H9 (cell line): ENCODE data around the gene ECE2. TPM values are rescaled to one million over a fixed set of nuclear protein-coding genes. Genes with fewer than 3 reads are reported as not detected.

Source experiments
- DNase-seq: peaks from one replicate; pipeline ENCODE4 v3.0.0-alpha.2; 2017
- H2AFZ ChIP-seq: one replicate; pipeline ENCODE4 v1.6.1; 2013; ENCODE audit warnings: mild to moderate bottlenecking, low read length, control low read depth, moderate library complexity
- H2AK5ac ChIP-seq: 2 replicates; pipeline ENCODE4 v1.6.1; 2013; ENCODE audit warnings: low read length, control low read depth, mixed read lengths; ENCODE audit not compliant: insufficient read length
- H2BK120ac ChIP-seq: one replicate; pipeline ENCODE4 v1.6.1; 2013; ENCODE audit warnings: low read depth, mild to moderate bottlenecking, low read length, control low read depth, inconsistent platforms; ENCODE audit not compliant: poor library complexity, severe bottlenecking
- H2BK12ac ChIP-seq: 2 replicates; pipeline ENCODE4 v1.6.1; 2013; ENCODE audit warnings: low read length, control low read depth, mixed read lengths, low read depth; ENCODE audit not compliant: insufficient read length
- H2BK15ac ChIP-seq: 2 replicates; pipeline ENCODE4 v1.6.1; 2013; ENCODE audit warnings: low read depth, low read length, control low read depth
- H2BK20ac ChIP-seq: one replicate; pipeline ENCODE4 v1.6.1; 2013; ENCODE audit warnings: low read depth, mild to moderate bottlenecking, low read length, control low read depth, inconsistent platforms; ENCODE audit not compliant: poor library complexity, severe bottlenecking
- H2BK5ac ChIP-seq: 2 replicates; pipeline ENCODE4 v1.6.1; 2013; ENCODE audit warnings: low read length, control low read depth, mixed read lengths; ENCODE audit not compliant: insufficient read length
- H3K14ac ChIP-seq: 2 replicates; pipeline ENCODE4 v1.6.1; 2013; ENCODE audit warnings: low read length, control low read depth; ENCODE audit not compliant: insufficient read depth
- H3K18ac ChIP-seq: 2 replicates; pipeline ENCODE4 v1.6.1; 2013; ENCODE audit warnings: low read depth, mild to moderate bottlenecking, mixed read lengths, low read length, control low read depth; ENCODE audit not compliant: insufficient read length
- H3K23ac ChIP-seq: 2 replicates; pipeline ENCODE4 v1.6.1; 2013; ENCODE audit warnings: low read length, control low read depth, mixed read lengths, low read depth; ENCODE audit not compliant: insufficient read length
- H3K23me2 ChIP-seq: 2 replicates; pipeline ENCODE4 v1.6.1; 2013; ENCODE audit warnings: low read depth, mild to moderate bottlenecking, mixed read lengths, low read length, control low read depth; ENCODE audit not compliant: insufficient read length, poor library complexity, severe bottlenecking
- H3K27ac ChIP-seq: 2 replicates; pipeline ENCODE4 v1.5.1; 2013; ENCODE audit warnings: low read length, control low read depth, mixed read lengths, low read depth; ENCODE audit not compliant: insufficient read length
- H3K27me3 ChIP-seq: 2 replicates; pipeline ENCODE4 v1.6.1; 2013; ENCODE audit warnings: low read length, control low read depth, inconsistent platforms; ENCODE audit not compliant: insufficient read depth
- H3K4ac ChIP-seq: 2 replicates; pipeline ENCODE4 v1.6.1; 2013; ENCODE audit warnings: low read depth, mild to moderate bottlenecking, control low read depth, inconsistent platforms, low read length, moderate library complexity
- H3K4me1 ChIP-seq: 2 replicates; pipeline ENCODE4 v1.6.1; 2013; ENCODE audit warnings: low read length, control low read depth, inconsistent platforms; ENCODE audit not compliant: insufficient read depth
- H3K4me2 ChIP-seq: 2 replicates; pipeline ENCODE4 v1.6.1; 2013; ENCODE audit warnings: low read length, control low read depth, mixed read lengths; ENCODE audit not compliant: insufficient read length, insufficient read depth
- H3K56ac ChIP-seq: 2 replicates; pipeline ENCODE4 v1.6.1; 2013; ENCODE audit warnings: low read depth, mild to moderate bottlenecking, mixed read lengths, low read length, control low read depth; ENCODE audit not compliant: insufficient read length
- H3K79me1 ChIP-seq: 2 replicates; pipeline ENCODE4 v1.6.1; 2013; ENCODE audit warnings: low read depth, mild to moderate bottlenecking, moderate library complexity, low read length, control low read depth, inconsistent platforms; ENCODE audit not compliant: insufficient read depth, poor library complexity, severe bottlenecking
- H3K79me2 ChIP-seq: 2 replicates; pipeline ENCODE4 v1.6.1; 2013; ENCODE audit warnings: low read length, control low read depth, inconsistent platforms; ENCODE audit not compliant: insufficient read depth
- H3K9ac ChIP-seq: 2 replicates; pipeline ENCODE4 v1.6.1; 2013; ENCODE audit warnings: low read length, control low read depth, mixed read lengths; ENCODE audit not compliant: insufficient read length; ENCODE audit errors: extremely low read depth
- H3K9me3 ChIP-seq: one replicate; pipeline ENCODE4 v1.6.1; 2013; ENCODE audit warnings: low read depth, low read length, inconsistent platforms; ENCODE audit not compliant: control insufficient read depth
- H3T11ph ChIP-seq: one replicate; pipeline ENCODE4 v1.6.1; 2013; ENCODE audit warnings: mild to moderate bottlenecking, low read length, control low read depth, inconsistent platforms
- H4K20me1 ChIP-seq: one replicate; pipeline ENCODE4 v1.6.1; 2013; ENCODE audit not compliant: control insufficient read depth, insufficient read length, insufficient read depth
- H4K5ac ChIP-seq: 2 replicates; pipeline ENCODE4 v1.6.1; 2013; ENCODE audit warnings: low read depth, mild to moderate bottlenecking, mixed read lengths, low read length, control low read depth; ENCODE audit not compliant: insufficient read length
- H4K8ac ChIP-seq: replicated peaks from 2 replicates; pipeline ENCODE4 v1.6.1; 2013; ENCODE audit warnings: low read length, control low read depth, mixed read lengths, low read depth; ENCODE audit not compliant: insufficient read length
- H4K91ac ChIP-seq: 2 replicates; pipeline ENCODE4 v1.6.1; 2013; ENCODE audit warnings: low read depth, mild to moderate bottlenecking, moderate library complexity, mixed read lengths, low read length, control low read depth; ENCODE audit not compliant: insufficient read length
- H3K27ac Mint-ChIP-seq, 3 experiments: 2 replicates in 2 of 3; 3 replicates in 1 of 3; pipeline ENCODE4 v1.8.0; 2020 to 2021; ENCODE audit warnings: mixed read lengths in 3 of 3, mild to moderate bottlenecking in 1 of 3, moderate library complexity in 1 of 3
- H3K27me3 Mint-ChIP-seq: 2 replicates; pipeline ENCODE4 v1.8.0; 2021; ENCODE audit warnings: low read depth, mild to moderate bottlenecking, moderate library complexity, mixed read lengths
- H3K36me3 Mint-ChIP-seq, 3 experiments: 2 replicates in 2 of 3; 3 replicates in 1 of 3; pipeline ENCODE4 v1.8.0; 2020 to 2021; ENCODE audit warnings: low read depth in 3 of 3, mixed read lengths in 3 of 3; ENCODE audit not compliant: insufficient read depth in 1 of 3
- H3K4me1 Mint-ChIP-seq, 2 experiments: 2 replicates each; pipeline ENCODE4 v1.8.0; 2020; ENCODE audit warnings: mixed read lengths in 2 of 2
- H3K4me3 Mint-ChIP-seq, 2 experiments: 2 replicates in 1 of 2; 3 replicates in 1 of 2; pipeline ENCODE4 v1.8.0; 2020 to 2021; ENCODE audit warnings: mild to moderate bottlenecking in 2 of 2, mixed read lengths in 2 of 2, moderate library complexity in 1 of 2
- H3K9me3 Mint-ChIP-seq, 2 experiments: 2 replicates in 1 of 2; 3 replicates in 1 of 2; pipeline ENCODE4 v1.8.0; 2020; ENCODE audit warnings: mild to moderate bottlenecking in 2 of 2, mixed read lengths in 2 of 2, moderate library complexity in 1 of 2
- CTCF ChIP-seq: fragments of 200-600 bp; sonication (generic); conservative IDR thresholded peaks from 3 replicates; pipeline ENCODE4 v1.8.0; 2021; ENCODE audit warnings: antibody characterized with exemption, mild to moderate bottlenecking
- WGBS: extraction: QIAGEN DNeasy Blood & Tissue Kit; methylation state at CpG from one replicate; pipeline ENCODE4 v1.1.7; 2013; ENCODE audit warnings: missing lambda C conversion rate, low lambda C conversion rate, mixed read lengths; ENCODE audit not compliant: insufficient read length; ENCODE audit errors: extremely low coverage; 5-methylcytosine and 5-hydroxymethylcytosine counted together
- total RNA-seq: library from RNA; stranded (reverse); gene quantifications from 2 replicates; pipeline ENCODE4 v1.2.1, GENCODE V29; 2021

Gene ECE2
- total RNA-seq, 1 experiment from 2014 or later, result not detected

- H3K27ac Mint-ChIP-seq, result no peak overlapping the region
- Histone ChIP-seq H4K8ac (no peak overlapping the region), H2BK5ac (no peak overlapping the region), H3K4ac (no peak overlapping the region), H3K79me1 (no peaks in the 10 kb centered on the region), H3K9me3 (no peaks in the 10 kb centered on the region), H3K18ac (no peak overlapping the region), H2BK20ac (no peak overlapping the region), H3K14ac (no peak overlapping the region), H2BK12ac (no peak overlapping the region), H4K20me1 (no peaks in the 10 kb centered on the region), H3K23me2 (peaks cover 6% of the 10 kb centered on the region), H3K9ac (no peak overlapping the region), H3K79me2 (peaks cover 11% of the 10 kb centered on the region; the same call in 1 of the 2 replicates), H4K91ac (no peak overlapping the region), H3K4me2 (no peak overlapping the region), H4K5ac (no peak overlapping the region), H2BK15ac (no peak overlapping the region), H3T11ph (no peak overlapping the region), H3K27ac (no peak overlapping the region), H2AK5ac (no peak overlapping the region), H2AFZ (no peak overlapping the region), H2BK120ac (no peak overlapping the region), H3K4me1 (no peaks in the 10 kb centered on the region), H3K27me3 (no peaks in the 10 kb centered on the region), H3K56ac (no peak overlapping the region), H3K23ac (no peak overlapping the region)
- no CpG with 5 or more reads among the region's 7 CpGs for WGBS
- H3K4me3 Mint-ChIP-seq, result no peak overlapping the region; a peak in 1 of 5 replicates
- TF ChIP-seq CTCF, result no peak
- peaks cover 8% of the 10 kb centered on the region for H3K27me3 Mint-ChIP-seq
- peaks cover 9 to 11% of the 10 kb centered on the region in 2 experiments for H3K4me1 Mint-ChIP-seq
- no peak for DNase-seq
- H3K9me3 Mint-ChIP-seq, result no peaks in the 10 kb centered on the region; a peak in 1 of 5 replicates
- H3K36me3 Mint-ChIP-seq, result peaks cover 16 to 22% (median 21%) of the 10 kb centered on the region in 3 experiments; a peak in 6 of 7 replicates
Measured at GRCh38 chr3:184296616-184297015, 20.8 kb downstream of the ECE2 start.
